MCF 10A (cell line): Measurements from ENCODE around the gene IFIT1B. TPM values are rescaled to one million over a fixed set of nuclear protein-coding genes. Genes with fewer than 3 reads are reported as not detected.

ENCODE experiments used
- BruUV-seq: library from RNA; stranded (reverse); fragments of 400-500 nt; replicated peaks from 2 replicates; lab custom pipeline; 2021; lab: Mats Ljungman, UMichigan
- CTCF ChIA-PET: fragments of 300-600 bp; sonication (Branson Sonifier 250); formaldehyde crosslinking; extraction: SDS; loops from one replicate; lab custom pipeline; 2021; ENCODE audit warnings: antibody characterized with exemption, inconsistent platforms; lab: Yijun Ruan, JAX
- POLR2A ChIA-PET: fragments of 300-600, 350-650 bp; sonication (Branson Sonifier 250); formaldehyde crosslinking; extraction: SDS; loops from one replicate; lab custom pipeline; 2020; ENCODE audit warnings: antibody characterized with exemption, inconsistent platforms; lab: Yijun Ruan, JAX
- DNase-seq: peaks from one replicate; pipeline ENCODE4 v3.0.0-alpha.2; 2018; ENCODE audit not compliant: unreplicated experiment
- H3K27ac Mint-ChIP-seq: one replicate; pipeline ENCODE4 v1.8.0; 2022; ENCODE audit warnings: mild to moderate bottlenecking, low read depth, mixed read lengths; ENCODE audit not compliant: unreplicated experiment
- H3K27me3 Mint-ChIP-seq: one replicate; pipeline ENCODE4 v1.8.0; 2022; ENCODE audit warnings: mixed read lengths; ENCODE audit not compliant: insufficient read depth, unreplicated experiment
- H3K36me3 Mint-ChIP-seq: one replicate; pipeline ENCODE4 v1.8.0; 2022; ENCODE audit warnings: mild to moderate bottlenecking, moderate library complexity, mixed read lengths; ENCODE audit not compliant: insufficient read depth, unreplicated experiment
- H3K4me1 Mint-ChIP-seq: one replicate; pipeline ENCODE4 v1.8.0; 2022; ENCODE audit warnings: mixed read lengths; ENCODE audit not compliant: insufficient read depth, unreplicated experiment
- H3K4me3 Mint-ChIP-seq: one replicate; pipeline ENCODE4 v1.8.0; 2022; ENCODE audit warnings: mild to moderate bottlenecking, moderate library complexity, mixed read lengths; ENCODE audit not compliant: unreplicated experiment
- H3K9me3 Mint-ChIP-seq: one replicate; pipeline ENCODE4 v1.8.0; 2022; ENCODE audit warnings: mixed read lengths; ENCODE audit not compliant: unreplicated experiment
- CTCF ChIP-seq: fragments of 200-600 bp; IDR thresholded peaks from one replicate; pipeline ENCODE4 v1.8.0; 2022; ENCODE audit warnings: antibody characterized with exemption, mild to moderate bottlenecking; ENCODE audit not compliant: unreplicated experiment
- intact Hi-C: fragments of 100-400 bp; cut with micrococcal nuclease; formaldehyde crosslinking; loops from 2 replicates; pipeline ENCODE4 v1.14.1; 2022
- total RNA-seq: library from RNA; stranded (reverse); gene quantifications from 2 replicates; pipeline ENCODE4 v1.2.3, GENCODE V29; 2022

IFIT1B gene
- total RNA-seq, 1 experiment from 2014 or later: not detected

- BruUV-seq: no TSS peak
- no peak for DNase-seq
- Mint-ChIP-seq H3K9me3 (peaks cover 7% of the 10 kb centered on the region), H3K36me3 (no peaks in the 10 kb centered on the region), H3K27me3 (no peaks in the 10 kb centered on the region), H3K27ac (no peak overlapping the region), H3K4me1 (peaks cover 23% of the 10 kb centered on the region), H3K4me3 (no peak overlapping the region)
- CTCF ChIA-PET: interaction anchor here (1.1 kb wide), 1 partner anchor 9 kb away, joined by 3 read pairs; no protein-coding TSS in a partner anchor
- intact Hi-C loops: no loop called here
- POLR2A ChIA-PET: interaction anchor here (0.9 to 3.3 kb wide), 5 partner anchors 8 to 348 kb away, joined by 4 to 21 read pairs (median 4); partner anchors contain the start of genes IFIT1 and IFIT3
- no peak for TF ChIP-seq CTCF
Observed at GRCh38 chr10:89338713-89339112, 39.1 kb upstream of the IFIT1B start.

DNA sequence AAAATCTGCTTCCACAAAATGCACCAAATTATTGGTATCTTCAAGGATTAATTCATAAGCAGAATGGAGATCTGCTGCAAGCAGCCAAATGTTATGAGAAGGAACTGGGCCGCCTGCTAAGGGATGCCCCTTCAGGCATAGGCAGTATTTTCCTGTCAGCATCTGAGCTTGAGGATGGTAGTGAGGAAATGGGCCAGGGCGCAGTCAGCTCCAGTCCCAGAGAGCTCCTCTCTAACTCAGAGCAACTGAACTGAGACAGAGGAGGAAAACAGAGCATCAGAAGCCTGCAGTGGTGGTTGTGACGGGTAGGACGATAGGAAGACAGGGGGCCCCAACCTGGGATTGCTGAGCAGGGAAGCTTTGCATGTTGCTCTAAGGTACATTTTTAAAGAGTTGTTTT is 38.0 kb upstream of the IFIT1B start:
- intact Hi-C loops: no loop called here
- ChIA-PET POLR2A (no interaction called here), CTCF (interaction anchor here (1.1 kb wide), 1 partner anchor 8 kb away, joined by 3 read pairs; no protein-coding TSS in a partner anchor)
- H3K9me3 Mint-ChIP-seq: peaks cover 7% of the 10 kb centered on the region
- H3K4me3 Mint-ChIP-seq: no peak overlapping the region
- TSS peak; percentile 26 for BruUV-seq
- no peaks in the 10 kb centered on the region for H3K36me3 Mint-ChIP-seq
- H3K27ac Mint-ChIP-seq: no peak overlapping the region
- DNase-seq: no peak
- peaks cover 18% of the 10 kb centered on the region for H3K4me1 Mint-ChIP-seq
- no peaks in the 10 kb centered on the region for H3K27me3 Mint-ChIP-seq
- no peak for TF ChIP-seq CTCF

- Mint-ChIP-seq H3K4me1 (peaks cover 32% of the 10 kb centered on the region), H3K27ac (no peak overlapping the region), H3K36me3 (no peaks in the 10 kb centered on the region), H3K4me3 (no peak overlapping the region), H3K27me3 (no peaks in the 10 kb centered on the region), H3K9me3 (peaks cover 7% of the 10 kb centered on the region)
- no peak for DNase-seq
- ChIA-PET POLR2A (interaction anchor here (1.3 to 3.2 kb wide), 4 partner anchors 10 to 80 kb away, joined by 4 to 15 read pairs (median 5); partner anchors contain the start of genes IFIT2 and IFIT3), CTCF (no interaction called here)
- no TSS peak for BruUV-seq
- intact Hi-C loops: no loop called here
- no peak for TF ChIP-seq CTCF
Observed at GRCh38 chr10:89341649-89342048, 36.2 kb upstream of the IFIT1B start.

- no TSS peak for BruUV-seq
- ChIA-PET POLR2A (interaction anchor here (0.6 to 3.2 kb wide), 8 partner anchors 9 to 634 kb away, joined by 3 to 15 read pairs (median 4); partner anchors contain the start of genes IFIT2 and IFIT3), CTCF (interaction anchor here (1.9 kb wide), 1 partner anchor 27 kb away, joined by 8 read pairs; no protein-coding TSS in a partner anchor)
- Mint-ChIP-seq H3K27me3 (no peaks in the 10 kb centered on the region), H3K27ac (no peak overlapping the region), H3K4me1 (peaks cover 36% of the 10 kb centered on the region), H3K9me3 (peaks cover 7% of the 10 kb centered on the region), H3K4me3 (no peak overlapping the region), H3K36me3 (no peaks in the 10 kb centered on the region)
- peak; percentile 81 for DNase-seq
- intact Hi-C loops: no loop called here
- no peak for TF ChIP-seq CTCF
Observed at GRCh38 chr10:89342206-89342958, 35.5 kb upstream of the IFIT1B start.
